PC-9 (cell line): Measurements from ENCODE around the gene ALK.

Experiments
- CTCF ChIP-seq: fragments of 200-600 bp; sonication (generic); conservative IDR thresholded peaks from 2 replicates; pipeline ENCODE4 v1.6.1; 2017; ENCODE audit warnings: mixed run types, antibody characterized with exemption, mild to moderate bottlenecking, moderate library complexity
- EZH2 ChIP-seq: fragments of 200-600 bp; sonication (generic); IDR thresholded peaks from 2 replicates; pipeline ENCODE4 v1.8.0; 2017; ENCODE audit warnings: antibody characterized with exemption, low read depth

GRCh38 chr2:29544917-29545316 is 376.5 kb downstream of the ALK start:
- TF ChIP-seq CTCF (no peak), EZH2 (no peak)
